GM21423 (cell line): Measurements from ENCODE around the gene BEX3.
"Not testable (repeated sequence)": the region's sequence is repeated elsewhere in the genome, so short reads cannot be mapped to it uniquely, and the experiment has no call there.

ENCODE experiments used
- ATAC-seq: cut with Tn5 transposase; IDR thresholded peaks from one replicate; pipeline ENCODE4 v1.9.1; 2021; ENCODE audit warnings: mild to moderate bottlenecking, moderate library complexity; ENCODE audit not compliant: unreplicated experiment

BEX3 gene

DNA sequence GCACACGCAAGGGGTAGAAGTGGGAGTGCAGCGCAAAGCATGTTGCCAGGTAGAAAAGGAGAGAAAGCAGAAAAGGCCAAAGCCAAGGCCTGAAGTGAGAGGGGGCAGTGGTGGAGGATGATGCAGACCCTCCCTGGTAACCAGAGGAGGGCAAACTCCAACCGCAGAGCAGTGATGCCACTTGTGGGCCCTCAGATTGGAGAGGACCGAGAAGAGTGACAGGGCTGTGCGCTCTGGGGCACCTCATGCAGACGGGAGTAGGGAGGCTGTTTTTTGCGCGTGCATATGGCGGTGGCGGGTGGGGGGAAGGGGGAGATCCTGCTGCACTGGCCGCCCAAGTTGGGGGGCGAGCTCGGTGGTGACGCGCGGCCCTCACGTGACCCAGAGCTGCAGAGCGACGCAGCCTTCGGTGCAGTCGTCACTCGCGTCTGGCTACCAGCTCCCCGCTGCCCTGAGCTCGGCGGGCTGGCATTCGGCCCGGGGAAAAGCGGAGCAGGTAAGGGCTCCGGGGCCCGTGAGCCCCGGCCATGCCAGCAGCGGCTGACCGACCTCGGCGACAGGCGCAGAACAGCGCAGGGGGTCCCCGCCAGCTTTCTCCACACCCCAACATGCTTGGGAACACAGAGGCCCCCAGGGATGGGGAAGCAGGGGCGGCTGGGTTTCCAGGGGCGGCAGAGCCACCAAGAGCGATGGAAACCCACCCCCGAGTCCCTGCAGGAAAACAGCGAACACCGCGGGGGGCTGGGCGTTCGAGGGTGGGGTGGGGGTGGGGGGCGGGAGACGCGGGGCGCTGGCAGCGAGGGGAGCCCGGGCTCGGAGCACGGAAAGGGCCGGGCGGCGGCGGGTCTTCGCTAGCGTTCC is at the start of gene BEX3:
TSS of gene BEX3 (plus strand) at position 421 of the 861 bp plus-strand sequence. CDS start 984 bp downstream, outside the sequence.
- no peak for ATAC-seq

DNA sequence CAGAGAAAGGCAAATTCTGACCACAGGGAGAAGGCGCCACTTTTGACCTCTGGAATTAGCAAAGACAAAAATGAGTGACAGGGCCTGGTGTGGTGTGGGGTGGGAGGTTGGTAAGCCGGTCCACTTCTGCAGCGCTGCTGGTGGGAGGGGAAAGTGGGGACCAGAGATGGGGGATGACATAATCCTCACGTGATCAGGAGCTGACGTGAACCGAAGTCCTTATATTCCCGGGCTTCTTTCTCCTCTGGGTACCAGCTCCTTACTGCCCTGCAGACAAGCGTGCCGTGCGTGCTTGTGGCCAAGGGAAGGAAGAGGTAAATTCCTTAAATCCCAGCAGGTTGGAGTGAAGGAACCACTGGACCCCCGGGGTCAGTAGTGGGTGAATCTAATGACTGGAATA is 46.3 kb upstream of the BEX3 start, which contains the start of gene TCEAL7:
TSS of gene TCEAL7 (plus strand) at position 249 of the 400 bp plus-strand sequence. CDS start 1,165 bp downstream, outside the sequence.
- no peak for ATAC-seq

DNA sequence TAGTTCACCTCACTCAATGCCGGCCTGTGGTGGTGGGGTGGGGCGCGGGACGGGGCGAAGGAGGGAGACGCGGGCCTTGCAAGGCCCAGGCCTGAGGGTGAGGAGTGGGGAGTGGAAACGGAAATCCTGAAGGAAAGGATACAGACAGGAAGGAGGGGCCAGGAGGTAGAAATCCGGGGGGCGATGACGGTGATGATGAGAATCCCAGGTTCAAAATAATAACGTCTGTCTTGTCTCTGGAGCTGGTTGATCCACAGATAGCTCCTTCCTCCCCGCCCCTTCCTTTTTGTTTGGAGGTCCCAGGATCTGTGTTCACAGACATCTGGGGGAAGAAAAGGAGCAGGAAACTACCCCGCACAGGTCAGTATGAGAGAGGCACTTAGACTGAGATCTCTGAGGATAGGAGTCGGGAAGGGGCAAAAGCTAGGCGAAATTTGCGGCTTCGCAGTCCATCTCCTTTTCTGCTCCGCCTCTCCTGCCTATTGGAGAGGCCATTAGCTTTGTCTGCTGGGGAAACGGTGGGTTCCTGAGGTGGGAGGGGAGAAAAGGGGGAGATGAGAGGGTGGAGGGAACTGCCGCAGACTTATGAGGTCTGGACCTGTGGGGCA is 45.6 kb upstream of the BEX3 start:
- no peak for ATAC-seq

DNA sequence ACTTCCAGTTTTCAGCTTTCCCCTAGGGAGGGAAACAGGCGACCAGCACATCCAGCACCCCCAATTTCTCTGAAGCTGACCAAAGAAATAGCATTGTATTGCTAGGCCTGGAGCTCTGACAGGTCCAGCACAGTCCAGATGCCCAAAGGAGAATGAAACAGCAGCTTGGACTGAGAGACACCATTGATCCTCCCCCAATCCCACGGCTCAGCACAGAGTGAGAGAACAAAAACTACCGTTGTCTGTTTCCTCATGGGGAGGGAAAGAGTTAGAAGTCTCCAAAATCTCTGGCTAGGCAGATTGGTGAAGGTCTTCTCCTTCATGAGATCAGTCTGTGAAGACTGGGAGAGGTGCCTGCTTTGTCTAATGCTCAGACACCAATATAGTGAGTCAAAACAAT is 37.7 kb upstream of the BEX3 start:
- ATAC-seq = no peak

DNA sequence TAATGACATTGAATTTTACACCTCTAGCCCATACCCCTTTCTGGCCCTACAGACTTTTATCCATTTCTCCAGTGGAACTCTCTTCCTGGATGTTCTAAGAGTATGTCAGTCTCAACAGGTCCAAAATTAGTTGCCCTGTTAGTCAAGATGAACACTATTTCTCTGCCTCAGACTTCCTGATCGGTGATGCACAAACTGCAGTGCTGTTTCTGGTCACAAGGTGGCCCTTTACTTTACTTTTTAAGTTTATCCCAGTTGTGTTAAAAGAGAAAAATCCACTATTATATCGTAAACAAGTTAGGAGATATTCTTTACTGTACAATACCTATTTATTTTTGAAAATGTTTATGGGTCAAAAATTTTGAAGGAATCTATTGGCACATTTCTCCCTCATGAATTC is 33.2 kb upstream of the BEX3 start:
- no peak for ATAC-seq

DNA sequence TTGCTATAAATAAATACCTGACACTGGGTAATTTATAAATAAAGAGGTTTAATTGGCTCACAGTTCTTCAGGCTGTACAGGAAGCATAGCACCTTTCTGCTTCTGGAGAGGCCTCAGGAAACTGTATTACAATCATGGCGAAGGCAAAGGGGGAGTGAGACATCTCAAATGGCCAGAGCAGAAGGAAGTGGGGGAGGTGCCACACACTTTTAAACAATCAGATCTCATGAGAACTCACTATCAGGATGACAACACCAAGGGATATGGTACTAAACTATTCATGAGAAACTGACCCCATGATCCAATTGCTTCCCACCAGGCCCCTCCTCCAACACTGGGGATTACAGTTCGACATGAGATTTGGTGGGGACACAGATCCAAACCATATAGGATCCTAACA is 31.7 kb upstream of the BEX3 start:
- ATAC-seq = no peak

DNA sequence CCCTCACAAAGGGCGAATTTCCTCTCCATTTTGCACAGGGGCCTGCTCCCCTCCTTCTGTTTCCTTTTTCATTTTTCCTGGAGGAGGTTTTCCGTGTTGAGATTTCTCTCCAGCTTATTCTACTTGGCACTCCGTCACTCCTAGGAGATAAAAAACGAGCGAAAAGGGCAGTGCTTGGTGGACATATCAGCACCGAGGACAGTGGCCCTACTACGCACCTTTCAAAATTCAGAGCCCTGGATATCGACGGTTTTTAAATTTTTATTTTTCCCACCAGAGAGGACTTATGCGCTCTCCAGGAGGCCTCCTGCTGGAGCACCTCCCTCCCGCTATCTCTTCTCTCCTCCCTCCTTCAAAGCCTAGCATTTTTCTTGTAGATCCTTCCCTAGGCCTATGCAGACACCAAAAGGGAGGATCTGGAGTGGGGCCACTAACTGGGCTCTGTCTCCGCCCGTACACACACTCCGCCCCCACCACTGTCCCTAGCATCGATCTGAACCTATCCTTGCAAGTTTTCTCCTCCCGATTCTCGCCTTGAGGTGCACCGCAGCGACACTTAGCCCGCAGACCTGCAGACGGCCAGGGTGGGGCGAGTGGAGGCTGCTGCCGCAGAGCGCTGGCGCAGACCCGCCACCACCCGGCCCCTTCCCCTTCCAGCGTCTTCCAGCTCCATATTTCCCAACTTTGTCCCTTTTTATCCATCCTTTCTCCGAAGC is 28.5 kb upstream of the BEX3 start:
- ATAC-seq = no peak

DNA sequence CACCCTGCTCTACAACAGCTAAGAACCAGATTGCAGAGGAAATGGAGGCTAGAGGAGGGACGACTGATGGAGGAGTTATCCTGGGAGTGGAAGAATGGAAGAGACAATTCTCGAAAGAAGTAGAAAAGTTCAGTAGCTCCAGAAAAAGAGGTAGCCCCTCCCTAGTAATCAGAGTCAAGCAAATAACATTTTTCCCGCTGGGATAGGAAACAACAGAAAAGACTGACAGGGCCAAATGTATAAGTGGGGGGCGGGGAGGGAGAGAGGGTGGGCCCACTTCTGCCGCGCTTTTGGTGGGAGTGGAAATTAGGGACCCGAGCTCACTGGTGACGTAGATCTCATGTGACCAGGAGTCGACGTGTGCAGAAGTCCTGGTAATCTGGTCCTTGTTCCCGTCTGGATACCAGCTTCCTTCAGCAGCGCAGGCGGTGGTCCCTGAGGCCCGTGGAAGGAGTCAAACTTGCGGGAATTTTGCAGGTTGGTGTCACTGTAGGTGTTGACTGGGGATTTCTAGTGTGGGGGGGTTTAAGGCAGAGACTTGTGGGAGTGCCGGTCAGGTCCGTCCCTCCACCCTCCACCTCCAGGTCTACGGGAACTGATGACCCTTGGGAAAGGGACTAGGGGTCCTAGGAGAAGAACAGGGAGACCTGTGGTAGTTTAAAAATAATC is 20.1 kb upstream of the BEX3 start, which contains the start of gene TCEAL9:
TSS of gene TCEAL9 (plus strand) at position 377 of the 669 bp plus-strand sequence. CDS start 1,179 bp downstream, outside the sequence.
- no peak for ATAC-seq

DNA sequence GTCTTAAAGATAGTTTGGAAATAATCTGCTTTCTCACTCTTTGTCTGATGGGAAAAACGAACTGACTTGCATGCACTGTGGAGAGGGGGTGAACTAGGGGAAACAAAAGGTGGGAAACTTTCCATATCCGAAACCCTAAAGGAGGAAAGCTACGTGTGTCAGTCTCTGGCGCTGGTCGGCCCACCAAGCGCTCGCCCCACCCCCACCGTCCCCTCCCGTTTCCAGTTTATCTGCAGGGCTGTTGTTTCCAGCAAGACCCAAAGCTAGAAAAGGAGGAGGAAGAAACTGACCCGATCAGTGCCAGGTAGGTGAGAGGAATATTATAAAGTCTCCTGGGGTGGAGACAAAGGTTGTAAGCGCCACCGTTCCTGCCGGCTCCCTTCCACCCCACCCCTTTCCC is 19.5 kb upstream of the BEX3 start:
- ATAC-seq = no peak

DNA sequence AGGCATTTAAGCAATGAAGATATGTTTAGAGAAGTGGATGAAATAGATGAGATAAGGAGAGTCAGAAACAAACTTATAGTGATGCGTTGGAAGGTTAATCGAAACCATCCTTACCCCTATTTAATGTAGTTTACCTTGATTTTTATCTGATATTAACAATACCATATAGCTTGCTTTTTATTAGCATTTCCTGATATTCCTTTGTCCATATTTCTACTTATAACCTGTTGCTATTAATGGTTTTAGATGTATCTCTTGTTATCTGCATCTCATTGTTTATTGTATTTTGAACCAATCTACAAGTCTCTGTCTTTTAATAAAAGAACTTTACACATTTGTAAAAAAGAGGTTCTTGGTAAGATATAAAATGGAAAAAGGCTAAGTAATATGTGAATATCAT is 18.5 kb upstream of the BEX3 start:
- ATAC-seq = no peak

DNA sequence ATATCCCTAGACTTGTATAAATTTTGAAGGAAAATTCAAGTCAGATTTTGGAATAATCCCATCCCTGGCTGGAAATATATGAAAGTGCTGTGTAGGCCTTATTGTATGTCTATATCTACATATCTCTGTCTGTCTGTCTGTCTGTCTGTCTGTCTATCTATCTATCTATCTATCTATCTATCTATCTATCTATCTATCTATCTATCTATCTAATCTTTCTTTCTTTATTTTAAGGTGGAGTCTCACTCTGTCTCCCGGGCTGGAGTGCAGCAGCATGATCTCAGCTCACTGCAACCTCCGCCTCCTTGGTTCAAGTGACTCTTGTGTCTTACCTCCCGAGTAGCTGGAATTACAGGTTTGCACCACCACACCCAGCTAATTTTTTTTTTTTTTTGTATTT is 16.7 kb upstream of the BEX3 start:
- ATAC-seq = not testable (repeated sequence)

DNA sequence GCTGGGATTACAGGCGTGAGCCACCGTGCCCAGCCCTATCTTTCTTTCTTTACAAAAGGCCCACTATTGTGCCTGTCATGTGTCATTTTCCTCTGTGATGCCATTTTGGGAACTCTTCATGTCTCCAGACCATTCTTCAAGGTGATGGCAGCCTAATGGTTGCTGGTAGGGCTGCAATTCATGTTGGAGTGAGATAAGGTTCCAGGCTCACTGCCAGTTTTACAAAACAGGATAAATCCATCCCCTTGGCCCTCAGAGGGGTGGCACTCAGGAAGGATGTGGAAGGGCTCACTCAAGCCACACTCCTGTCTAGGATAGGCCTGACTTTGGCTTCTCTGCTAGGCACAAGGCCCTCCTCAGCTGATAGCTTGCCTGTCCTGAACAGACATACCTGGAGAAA is 16.2 kb upstream of the BEX3 start:
- ATAC-seq = no peak

DNA sequence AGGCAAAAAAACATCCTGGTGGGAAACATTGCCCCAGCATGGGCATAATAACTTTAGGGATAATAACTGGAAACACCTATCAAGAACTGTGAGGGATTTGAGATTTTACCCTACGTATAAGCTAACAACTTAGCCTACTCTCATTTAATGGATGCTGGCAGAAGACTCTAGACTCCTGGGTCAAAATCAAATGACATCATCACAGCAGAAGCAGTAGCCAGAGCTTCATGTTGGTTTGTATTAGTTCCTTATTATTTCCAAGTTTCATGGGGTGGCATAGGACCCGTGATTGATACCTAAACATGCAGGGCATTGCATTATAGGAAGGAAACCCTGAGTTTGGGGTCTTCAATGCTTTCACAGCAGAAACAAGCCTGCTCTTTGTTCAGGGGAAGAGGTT is 15.4 kb upstream of the BEX3 start:
- ATAC-seq = no peak

DNA sequence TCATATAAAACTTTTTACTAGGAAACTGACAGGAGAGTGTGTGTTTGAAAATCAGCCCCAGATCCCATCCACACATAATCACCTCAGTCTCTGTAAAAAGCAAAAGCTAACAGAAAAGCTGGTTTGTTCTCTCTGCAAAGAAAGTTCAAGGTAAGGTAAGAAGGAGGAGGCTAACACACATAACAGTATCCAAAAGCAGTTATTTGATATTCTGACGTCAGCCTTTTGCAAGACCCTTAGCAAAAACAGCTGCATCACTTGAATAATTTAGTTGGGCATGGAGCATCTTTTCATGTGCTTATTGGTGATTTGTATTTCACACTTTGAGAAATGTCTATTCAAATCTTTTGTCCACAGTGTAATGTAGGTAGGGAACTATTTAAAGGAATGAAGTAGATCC is 14.5 kb upstream of the BEX3 start:
- ATAC-seq = no peak

DNA sequence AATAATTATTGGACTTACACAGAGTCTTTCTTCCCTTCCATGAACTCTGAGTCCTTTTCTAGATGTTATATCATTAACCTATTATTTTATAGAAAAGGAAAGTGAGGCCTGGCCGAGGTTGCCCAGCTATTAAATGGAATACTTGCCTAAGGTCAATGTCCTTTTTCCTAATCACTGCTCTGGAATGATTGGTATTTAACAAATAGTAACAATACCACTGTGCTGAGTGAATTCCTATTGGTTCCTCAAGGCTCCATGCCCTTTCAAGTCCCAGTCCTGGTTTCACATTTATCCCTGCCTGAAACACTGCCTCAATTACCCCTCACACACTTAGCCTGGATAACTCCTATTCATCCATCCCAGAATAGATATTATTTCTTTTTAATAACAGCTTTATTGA is 13.9 kb upstream of the BEX3 start:
- no peak for ATAC-seq

DNA sequence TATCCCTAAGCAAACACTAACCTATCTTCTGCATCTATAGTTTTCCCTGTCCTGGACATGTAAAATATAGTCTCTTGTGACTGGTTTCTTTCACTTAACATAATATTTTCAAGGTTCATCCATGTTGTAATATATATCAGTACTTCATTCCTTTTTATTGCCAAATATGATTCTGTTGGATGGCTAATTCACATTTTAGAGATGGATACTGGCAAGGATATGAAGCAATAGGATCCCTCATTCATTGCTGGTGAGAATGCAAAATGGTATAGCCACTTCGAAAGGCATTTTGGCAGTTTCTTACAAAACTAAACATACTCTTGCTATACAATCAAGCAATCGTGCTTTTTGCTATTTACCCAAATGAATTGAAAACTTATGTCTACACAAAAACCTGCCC is 13.3 kb upstream of the BEX3 start:
- no peak for ATAC-seq

DNA sequence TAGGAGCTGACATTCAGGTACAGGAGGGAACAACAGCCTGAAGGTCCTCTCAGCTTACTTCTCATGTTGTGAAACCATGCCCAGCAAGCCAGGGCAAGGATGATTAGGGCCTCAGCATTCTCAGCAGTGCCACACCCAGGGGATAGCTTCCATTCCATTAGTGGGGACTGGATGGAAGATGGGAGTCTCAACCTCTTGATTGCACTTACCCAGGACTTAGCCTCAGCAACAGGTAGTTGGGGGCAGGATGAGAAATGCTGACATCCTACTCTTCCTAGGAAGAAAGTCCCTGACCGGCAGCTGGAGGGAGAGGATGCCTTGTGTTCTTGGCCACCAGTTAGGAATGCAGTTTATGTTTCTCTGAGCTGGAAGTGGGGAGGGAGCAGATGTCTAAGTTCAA is 8.8 kb upstream of the BEX3 start:
- ATAC-seq = no peak

DNA sequence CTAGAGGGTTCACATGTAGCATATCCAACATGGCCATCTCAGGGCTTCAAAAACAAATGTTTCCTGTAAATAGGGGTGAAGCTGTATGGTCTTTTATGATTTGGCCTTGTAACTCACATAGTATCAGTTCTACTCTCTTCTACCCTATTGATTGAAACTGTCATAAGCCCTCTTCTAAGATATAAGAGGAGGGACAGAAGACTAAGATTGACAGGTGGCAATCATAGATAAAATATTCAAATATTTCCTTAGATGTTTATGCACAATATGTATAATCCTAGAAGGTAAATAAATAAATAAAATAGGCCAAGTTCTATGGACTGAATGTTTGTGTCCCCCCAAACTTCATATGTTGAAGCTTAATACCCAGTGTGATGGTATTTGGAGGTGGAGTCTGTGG is 6.9 kb upstream of the BEX3 start:
- no peak for ATAC-seq

DNA sequence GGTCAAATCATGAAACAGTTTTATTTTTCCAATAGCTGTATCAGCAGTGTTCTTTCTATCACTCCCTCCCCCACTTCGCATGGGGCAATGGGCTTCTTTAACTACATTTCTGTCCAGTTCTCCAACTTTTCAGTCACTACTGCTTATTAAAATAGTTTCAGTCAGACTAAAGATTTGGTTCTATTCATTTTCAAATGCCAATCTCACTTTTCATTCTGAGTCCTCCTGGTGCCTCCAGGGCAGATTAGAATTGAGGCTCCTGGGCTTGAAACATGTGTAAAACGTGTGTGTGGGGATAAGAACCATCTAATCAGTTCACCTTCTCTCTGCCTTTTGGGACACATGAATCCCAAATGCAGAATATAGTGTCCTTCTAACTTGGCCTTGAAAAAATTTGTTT is 3.5 kb upstream of the BEX3 start:
- ATAC-seq = no peak

DNA sequence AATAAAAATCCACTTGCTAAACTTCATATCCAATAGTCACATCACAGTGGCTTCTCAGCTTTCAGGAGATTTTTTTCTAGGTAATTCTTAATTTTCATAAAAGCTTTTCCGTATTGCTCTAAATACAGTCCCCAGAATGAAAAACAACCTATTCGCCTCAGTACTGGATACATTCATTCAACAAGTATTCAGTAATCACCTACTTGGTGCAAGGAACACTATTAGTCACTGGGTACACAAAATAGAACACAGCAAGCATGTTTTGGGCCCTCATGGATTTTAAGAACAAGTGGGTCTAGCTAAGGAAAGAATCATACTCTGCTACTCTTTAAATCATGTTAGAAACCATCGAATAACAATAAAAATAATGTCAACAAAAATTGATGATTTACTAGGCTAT is 2.8 kb upstream of the BEX3 start:
- ATAC-seq = no peak

DNA sequence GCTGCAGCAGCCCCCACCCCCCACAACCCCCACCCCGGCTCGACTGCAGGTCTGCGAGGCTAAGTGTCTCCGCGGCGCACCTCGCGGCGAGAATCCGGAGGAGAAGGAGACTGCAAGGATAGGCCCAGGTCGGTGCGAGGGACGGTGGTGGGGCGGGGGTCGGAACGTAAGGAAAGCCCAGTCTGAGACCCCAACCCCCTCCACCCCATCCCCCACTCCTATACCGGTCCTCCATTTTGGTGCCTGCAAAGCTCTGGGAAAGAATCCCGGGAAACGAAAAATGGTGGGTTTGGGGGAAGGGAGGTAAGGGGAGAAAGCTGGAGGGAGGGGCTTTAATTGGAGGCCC is 614 bp downstream of the BEX3 start:
- ATAC-seq = no peak
